GM20000 (cell line): ENCODE results near the gene WTAP.

Experiments
- DNase-seq: peaks from one replicate; pipeline ENCODE4 v3.0.0; 2012; ENCODE audit warnings: low spot score
- TF ChIP-seq, protein P1 (sequence below): IDR thresholded peaks from 2 replicates; pipeline ENCODE4 v1.5.1; 2012; ENCODE audit warnings: mild to moderate bottlenecking, control low read depth; ENCODE audit errors: extremely low read depth, missing control alignments

Gene WTAP

DNA sequence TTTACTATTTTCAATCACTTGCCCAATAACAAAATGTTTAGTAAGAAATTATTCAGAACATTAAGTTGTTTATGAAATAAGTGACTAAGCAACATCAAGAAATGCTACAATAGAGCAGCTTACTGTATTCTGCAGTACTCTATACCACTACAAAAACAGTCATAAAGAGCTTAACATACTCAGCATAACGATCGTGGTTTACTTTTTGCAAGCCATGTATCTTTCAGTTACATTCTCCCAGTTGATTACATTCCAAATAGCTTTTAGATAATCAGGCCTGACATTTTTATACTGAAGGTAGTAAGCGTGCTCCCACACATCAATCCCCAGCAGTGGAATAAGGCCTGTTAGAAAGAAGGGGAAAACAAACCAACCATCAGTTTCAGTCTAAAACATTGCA, 45.0 kb upstream of the WTAP start:
- no peak for DNase-seq
- TF ChIP-seq, protein P1, sequence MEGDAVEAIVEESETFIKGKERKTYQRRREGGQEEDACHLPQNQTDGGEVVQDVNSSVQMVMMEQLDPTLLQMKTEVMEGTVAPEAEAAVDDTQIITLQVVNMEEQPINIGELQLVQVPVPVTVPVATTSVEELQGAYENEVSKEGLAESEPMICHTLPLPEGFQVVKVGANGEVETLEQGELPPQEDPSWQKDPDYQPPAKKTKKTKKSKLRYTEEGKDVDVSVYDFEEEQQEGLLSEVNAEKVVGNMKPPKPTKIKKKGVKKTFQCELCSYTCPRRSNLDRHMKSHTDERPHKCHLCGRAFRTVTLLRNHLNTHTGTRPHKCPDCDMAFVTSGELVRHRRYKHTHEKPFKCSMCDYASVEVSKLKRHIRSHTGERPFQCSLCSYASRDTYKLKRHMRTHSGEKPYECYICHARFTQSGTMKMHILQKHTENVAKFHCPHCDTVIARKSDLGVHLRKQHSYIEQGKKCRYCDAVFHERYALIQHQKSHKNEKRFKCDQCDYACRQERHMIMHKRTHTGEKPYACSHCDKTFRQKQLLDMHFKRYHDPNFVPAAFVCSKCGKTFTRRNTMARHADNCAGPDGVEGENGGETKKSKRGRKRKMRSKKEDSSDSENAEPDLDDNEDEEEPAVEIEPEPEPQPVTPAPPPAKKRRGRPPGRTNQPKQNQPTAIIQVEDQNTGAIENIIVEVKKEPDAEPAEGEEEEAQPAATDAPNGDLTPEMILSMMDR = no peak

DNA sequence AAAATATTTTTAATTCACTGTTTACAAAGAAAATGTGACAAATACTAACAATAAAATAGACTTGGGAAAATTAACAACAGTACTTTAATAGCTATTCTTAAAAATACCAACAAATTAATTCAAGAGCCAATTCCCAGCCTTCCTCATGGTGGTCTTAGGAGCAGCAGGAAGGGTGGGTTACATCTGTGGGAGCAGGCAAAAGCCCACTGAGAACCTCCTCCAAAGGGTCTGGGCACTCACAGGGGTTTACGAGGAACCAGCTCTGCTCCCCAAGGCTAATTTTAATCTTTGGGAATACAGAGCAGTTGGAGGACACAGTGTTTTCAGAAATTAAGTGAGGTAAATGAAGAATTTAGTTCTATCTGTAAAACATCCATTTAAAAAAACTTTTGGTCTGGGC, 44.5 kb upstream of the WTAP start:
- DNase-seq = no peak
- TF ChIP-seq, protein P1 = no peak

DNA sequence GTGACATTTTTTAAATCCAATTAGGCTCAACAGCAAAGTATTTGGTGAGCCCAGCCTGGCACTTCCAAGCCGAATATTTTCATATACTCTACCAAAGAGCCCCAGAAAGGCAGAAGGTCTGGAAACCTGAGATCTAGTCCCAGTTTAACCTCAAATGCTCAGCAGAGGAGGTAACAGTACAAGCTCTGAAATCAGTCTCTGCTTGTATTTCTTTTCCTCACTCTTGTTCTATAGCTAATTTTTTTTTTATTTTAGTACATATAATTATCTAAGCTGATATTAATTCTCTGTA, 43.3 kb upstream of the WTAP start:
- no peak for DNase-seq
- TF ChIP-seq, protein P1 = no peak

DNA sequence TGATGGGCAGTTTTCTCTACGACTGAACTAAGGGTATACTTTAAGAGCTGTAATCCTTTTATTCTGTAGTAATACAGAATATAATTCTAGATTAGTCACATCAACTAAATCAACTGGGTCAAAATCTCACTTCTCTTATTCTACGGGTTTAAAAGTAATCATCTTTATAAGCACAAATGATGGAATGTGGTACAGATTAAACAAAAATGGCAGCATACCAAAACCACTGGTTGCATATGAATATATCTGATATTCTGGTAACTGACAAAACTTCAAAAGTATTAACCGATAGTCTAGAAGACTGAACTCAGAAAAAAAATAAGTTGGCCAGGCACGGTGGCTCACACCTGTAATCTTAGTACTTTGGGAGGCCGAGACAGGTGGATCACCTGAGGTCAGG, 41.3 kb upstream of the WTAP start:
- no peak for DNase-seq
- TF ChIP-seq, protein P1 = no peak

DNA sequence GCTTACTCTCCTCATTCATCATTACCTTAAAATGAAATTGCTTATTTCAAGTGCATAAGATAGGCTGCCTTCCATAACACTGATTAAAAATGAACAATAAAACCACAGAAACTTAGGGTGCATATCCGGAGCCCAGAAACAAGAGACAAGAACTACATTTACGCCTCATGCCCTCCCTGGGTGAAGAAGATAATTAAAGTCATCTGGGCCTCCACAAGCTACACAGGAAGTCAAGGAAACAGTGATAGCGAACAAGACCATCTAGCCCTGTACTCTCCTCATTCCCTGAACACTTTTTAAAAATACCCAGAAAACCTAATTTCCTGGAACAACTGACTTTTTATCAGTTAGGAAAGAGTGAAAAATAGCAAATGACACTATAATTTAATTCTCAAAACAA, 40.6 kb upstream of the WTAP start:
- TF ChIP-seq, protein P1 = no peak
- no peak for DNase-seq

DNA sequence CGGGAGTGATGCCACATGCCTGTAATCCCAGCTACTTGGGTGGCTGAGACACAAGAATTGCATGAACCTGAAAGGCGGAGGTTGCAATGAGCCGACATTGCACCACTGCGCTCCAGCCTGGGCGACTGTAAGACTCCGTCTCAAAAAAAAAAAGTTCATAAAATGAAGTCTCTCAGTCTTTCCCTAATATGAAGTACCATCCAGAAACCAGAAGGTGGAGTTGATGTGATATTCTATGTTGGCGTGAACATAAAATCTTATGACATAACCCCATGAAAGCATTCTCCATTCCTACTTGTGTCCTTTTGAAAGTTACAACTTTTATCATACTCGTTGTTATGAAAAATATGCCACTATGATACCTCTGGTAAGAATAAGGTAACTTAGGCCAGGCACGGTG, 40.0 kb upstream of the WTAP start:
- DNase-seq = no peak
- TF ChIP-seq, protein P1 = no peak

DNA sequence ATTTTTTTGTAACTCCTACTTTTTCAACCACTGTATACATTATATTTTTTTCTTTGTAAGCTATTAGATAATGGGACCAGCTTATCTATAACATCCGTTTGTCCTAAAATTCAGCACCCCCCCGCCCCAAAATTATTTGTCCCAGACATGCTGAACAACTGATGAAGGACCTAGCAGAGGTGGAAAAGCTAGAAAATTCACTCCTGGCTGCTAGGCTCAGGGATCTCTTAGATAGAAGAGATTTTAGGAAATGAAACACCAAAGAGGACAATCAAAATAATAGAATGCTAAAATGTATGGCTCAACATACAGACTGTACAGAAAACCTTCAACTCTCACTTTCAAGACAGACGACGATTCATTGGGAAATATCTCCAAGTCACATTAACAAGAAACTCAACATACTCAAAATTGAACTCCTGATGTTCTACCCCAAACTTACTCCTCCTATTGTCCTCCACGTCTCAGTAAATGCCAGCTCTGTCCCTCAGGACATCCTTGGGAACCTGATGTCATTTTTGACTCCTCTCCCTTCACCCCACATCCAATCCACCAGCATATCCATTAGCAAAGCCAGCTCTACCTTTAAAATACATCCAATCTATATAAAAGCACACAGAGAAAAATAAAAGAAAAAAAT, 38.9 kb upstream of the WTAP start:
- TF ChIP-seq, protein P1 = no peak
- no peak for DNase-seq
